ENCODE results near the gene FDX1.
"Not testable (repeated sequence)": the region's sequence is repeated elsewhere in the genome, so short reads cannot be mapped to it uniquely, and the experiment has no call there.

FDX1 gene

DNA sequence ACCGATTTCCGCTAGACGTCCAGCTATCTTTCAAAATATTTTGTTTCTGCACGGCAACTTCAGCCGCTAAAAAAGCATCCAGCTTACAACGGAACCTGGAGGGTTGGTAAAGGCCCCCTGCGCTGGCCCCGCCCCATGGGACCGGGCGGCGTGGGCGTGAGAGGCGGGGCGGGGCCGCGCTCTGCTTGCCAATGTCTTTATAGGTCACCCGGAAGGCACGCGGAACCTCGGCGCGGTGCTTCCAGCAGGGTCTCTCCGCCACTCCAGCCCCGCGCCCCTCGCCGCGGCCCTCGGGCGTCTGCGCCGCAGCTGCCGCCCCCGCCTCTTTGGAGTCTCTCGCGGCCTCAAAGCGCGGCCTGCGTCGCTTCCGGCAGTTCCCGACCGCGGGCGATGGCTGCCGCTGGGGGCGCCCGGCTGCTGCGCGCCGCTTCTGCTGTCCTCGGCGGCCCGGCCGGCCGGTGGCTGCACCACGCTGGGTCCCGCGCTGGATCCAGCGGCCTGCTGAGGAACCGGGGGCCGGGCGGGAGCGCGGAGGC is at the start of gene FDX1:
TSS of gene FDX1 (plus strand) at position 218 of the 536 bp plus-strand sequence. CDS start at position 391, 173 bp downstream.
- DNase-seq: peak; percentile 70

GRCh38 chr11:110380836-110381622 is 48.7 kb upstream of the FDX1 start:
- DNase-seq: no peak

- DNase-seq: not testable (repeated sequence)
Observed at GRCh38 chr11:110388231-110388630, 41.5 kb upstream of the FDX1 start.

DNA sequence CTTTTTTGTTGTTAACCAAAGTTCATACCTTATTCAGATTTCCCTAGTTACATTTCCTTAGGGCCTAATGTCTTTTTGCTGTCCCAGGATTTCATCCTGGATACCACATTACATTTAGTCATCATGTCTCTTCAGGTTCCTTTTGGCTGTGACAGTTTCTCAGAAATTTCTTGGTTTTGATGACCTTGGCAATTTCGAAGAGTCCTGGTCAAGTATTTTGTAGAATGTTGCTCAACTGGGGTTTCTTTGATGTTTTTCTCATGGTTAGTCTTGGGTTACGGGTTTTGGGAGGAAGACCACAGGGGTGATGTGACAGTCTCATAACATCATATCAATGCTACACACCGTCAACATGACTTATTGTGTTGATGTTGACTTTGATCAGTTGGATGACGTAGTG is 39.8 kb upstream of the FDX1 start:
- no peak for DNase-seq

- no peak for DNase-seq
Observed at GRCh38 chr11:110392056-110392455, 37.7 kb upstream of the FDX1 start.

DNA sequence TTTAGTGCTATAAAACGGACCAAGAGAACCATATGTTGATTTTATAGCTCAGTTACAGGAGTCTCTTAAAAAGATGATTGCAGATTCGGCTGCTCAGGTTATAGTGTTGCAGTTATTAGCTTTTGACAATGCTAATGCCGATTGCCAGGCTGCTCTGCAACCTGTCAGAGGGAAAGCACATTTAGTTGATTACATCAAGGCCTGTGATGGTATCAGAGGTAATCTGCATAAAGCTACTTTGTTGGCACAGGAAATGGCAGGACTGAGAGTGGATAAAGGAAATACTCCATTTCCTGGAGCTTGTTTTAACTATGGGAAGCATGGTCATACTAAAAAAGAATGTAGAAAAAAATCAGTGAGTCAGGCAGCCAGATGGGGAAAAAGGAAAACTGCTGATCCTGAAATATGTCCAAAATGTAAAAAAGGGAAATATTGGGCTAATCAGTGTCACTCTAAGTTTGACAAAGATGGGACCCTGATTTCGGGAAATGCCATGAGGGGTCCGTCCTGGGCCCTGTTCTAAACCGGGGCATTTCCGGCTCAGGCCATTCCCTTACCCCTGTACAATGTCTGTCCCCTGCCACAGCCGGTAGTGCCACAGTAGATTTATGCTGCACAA is 32.0 kb upstream of the FDX1 start:
- DNase-seq: not testable (repeated sequence)

DNA sequence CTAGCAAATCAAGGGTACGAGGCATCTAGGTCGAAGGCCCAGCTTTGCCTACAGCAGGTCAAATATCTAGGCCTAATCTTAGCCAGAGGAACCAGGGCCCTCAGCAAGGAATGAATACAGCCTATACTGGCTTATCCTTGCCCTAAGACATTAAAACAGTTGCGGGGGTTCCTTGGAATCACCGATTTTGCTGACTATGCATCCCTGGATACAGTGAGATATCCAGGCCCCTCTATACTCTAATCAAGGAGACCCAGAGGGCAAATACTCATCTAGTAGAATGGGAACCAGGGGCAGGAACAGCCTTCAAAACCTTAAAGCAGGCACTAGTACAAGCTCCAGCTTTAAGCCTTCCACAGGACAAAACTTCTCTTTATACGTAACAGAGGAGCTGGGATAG is 26.2 kb upstream of the FDX1 start:
- DNase-seq: not testable (repeated sequence)

GRCh38 chr11:110405636-110406035 is 24.1 kb upstream of the FDX1 start:
- not testable (repeated sequence) for DNase-seq

GRCh38 chr11:110407315-110407714 is 22.4 kb upstream of the FDX1 start:
- no peak for DNase-seq

DNA sequence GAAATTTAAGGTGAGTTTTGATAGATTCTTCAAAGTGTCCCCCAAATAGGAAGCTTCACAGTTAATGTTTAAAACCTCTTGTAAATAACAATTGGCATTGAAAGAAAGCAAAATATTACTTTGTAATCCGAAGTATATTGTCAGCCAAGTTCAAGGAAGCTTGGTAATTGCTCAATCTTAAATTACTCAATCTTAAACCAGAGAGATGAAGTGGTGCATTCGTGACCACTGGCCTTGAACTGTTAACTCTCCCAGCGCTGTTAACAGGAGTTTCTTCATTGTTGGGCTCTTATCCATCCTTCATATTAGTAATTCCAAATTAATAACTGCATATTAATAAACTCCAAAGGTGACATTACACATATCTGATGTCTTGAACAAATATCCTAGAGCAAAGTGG is 20.6 kb upstream of the FDX1 start:
- DNase-seq: no peak

GRCh38 chr11:110410651-110411050 is 19.1 kb upstream of the FDX1 start:
- no peak for DNase-seq

- DNase-seq: no peak
Observed at GRCh38 chr11:110415081-110415480, 14.7 kb upstream of the FDX1 start.

GRCh38 chr11:110421658-110422057 is 8.1 kb upstream of the FDX1 start:
- DNase-seq: not testable (repeated sequence)

GRCh38 chr11:110422306-110422905 is 7.3 kb upstream of the FDX1 start:
- DNase-seq: no peak

GRCh38 chr11:110424775-110425444 is 4.8 kb upstream of the FDX1 start:
- DNase-seq: no peak

DNA sequence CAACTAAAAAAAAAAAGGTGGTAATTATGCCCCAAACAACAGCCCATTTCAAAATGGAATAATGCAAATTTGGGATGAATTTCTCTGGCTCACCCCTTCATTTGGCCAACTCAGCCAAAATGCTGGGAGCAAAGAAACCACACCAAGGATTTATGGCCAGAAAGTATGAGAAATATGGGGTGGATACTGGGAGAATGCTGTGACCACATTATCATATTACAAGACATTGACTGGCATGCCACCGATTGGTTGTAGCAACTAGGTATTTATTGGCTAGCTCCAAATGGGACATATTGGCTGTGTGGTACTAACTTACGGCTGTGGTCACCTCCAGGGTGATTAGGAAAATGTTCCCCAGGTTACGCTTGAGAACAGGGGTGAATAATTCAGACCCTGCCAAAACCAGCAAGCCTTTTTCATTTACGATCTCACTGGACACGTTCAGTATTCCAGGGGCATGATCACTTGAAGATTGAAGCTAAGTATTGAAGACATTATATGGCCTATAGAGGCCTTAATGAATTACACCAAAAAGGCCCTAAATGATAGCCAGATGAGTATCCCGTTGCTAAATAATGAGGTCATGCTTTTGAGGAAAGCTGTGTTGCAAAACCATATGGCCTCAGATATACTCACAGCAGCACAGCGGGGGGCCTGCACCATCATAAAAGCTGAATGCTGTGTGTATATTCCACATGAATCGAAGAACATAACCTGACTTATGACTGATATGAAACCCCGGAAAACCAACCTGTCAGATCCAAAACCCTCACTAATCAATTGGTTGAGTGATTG is 3.8 kb upstream of the FDX1 start:
- DNase-seq: no peak

DNA sequence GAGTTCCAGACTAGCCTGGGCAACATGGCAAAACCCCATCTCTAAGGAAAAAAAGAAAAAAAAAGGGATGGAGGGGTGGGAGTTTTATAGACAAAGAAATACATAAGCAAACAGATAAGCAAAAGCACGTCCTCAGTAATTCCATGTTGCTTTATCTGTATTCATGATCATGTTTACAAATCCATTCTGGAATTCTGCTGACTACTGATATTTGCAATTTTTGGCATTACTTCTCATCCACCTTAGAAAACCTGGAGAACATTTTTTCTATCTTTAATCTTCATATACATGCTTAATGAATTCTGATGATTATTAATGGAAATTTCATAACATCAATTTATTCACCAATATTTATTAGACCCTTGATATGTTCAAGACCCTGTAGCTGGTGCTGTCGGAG is 1.7 kb upstream of the FDX1 start:
- no peak for DNase-seq

GRCh38 chr11:110428956-110429730 is 605 bp upstream of the FDX1 start:
- no peak for DNase-seq

DNA sequence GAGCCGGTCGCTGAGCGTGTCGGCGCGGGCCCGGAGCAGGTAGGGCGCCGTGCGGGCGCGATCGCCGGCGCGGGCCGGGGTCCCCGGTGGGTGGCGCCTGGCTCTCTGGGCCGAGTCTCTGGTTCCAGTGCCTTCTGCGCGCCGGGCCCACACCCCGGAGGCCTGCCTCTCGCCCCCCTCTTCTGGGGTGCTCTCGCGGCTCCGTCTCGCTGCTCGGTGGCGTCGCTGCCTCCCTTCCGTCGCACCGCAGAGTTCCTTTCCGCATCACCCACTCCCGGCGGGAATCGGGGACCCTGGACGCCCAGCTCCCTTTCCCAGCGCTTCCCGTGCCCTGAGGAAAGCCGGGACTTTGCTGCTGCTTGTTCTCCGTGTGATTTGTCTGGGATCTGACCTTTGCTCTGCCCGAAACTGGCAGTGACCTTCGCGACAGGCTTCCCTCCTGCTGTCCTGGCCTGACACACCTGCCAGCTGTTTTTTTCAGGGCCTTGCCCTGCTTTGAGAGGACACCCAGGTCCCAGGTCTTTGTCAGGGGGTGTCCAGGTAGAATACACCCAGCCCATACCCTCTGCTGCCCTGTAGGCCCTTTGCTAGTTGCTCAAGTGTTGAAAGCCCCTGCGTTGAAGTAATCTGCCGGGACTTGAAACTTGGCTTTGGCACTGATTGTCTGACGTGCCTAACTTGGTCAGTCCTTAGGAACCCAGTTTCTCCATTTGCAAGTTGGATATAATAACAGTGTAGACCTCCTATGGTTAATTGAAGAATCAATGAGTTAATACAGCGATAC is 711 bp downstream of the FDX1 start:
- DNase-seq: no peak

GRCh38 chr11:110431051-110431672 is 1.4 kb downstream of the FDX1 start:
- no peak for DNase-seq

All from NCI-H1417 treated with DMSO at 0.1 percent for 48 hours (cell line).